HG03139 (cell line): ENCODE data around the gene BLOC1S1.

Experiments used
- ATAC-seq: cut with Tn5 transposase; IDR thresholded peaks from one replicate; pipeline ENCODE4 v1.9.1; 2021; ENCODE audit not compliant: unreplicated experiment

BLOC1S1 gene

GRCh38 chr12:55708695-55709233, 7.1 kb upstream of the BLOC1S1 start:
- no peak for ATAC-seq

- ATAC-seq, result no peak
These were observed 3.9 kb upstream of the BLOC1S1 start for GRCh38 chr12:55711786-55712553.

GRCh38 chr12:55712700-55713415, 3.0 kb upstream of the BLOC1S1 start:
- ATAC-seq, result no peak

GRCh38 chr12:55713721-55714120, 2.1 kb upstream of the BLOC1S1 start:
- ATAC-seq, result no peak

- ATAC-seq, result no peak
These were observed 579 bp upstream of the BLOC1S1 start for GRCh38 chr12:55715169-55715764.

GRCh38 chr12:55716582-55716957, 724 bp downstream of the BLOC1S1 start:
- ATAC-seq, result no peak

- no peak for ATAC-seq
These were observed 1.5 kb downstream of the BLOC1S1 start for GRCh38 chr12:55717011-55718007.

- no peak for ATAC-seq
These were observed 2.2 kb downstream of the BLOC1S1 start for GRCh38 chr12:55718015-55718414.

GRCh38 chr12:55718624-55719275, 2.9 kb downstream of the BLOC1S1 start:
- no peak for ATAC-seq

GRCh38 chr12:55719371-55719770, 3.5 kb downstream of the BLOC1S1 start:
- no peak for ATAC-seq

- no peak for ATAC-seq
These were observed 4.3 kb downstream of the BLOC1S1 start, which contains the start of gene RDH5 for GRCh38 chr12:55720071-55720564. Gene RDH5, plus strand, starts transcription at chr12:55720393. Its CDS starts 792 bp downstream, at chr12:55721185.

- ATAC-seq, result no peak
These were observed 5.1 kb downstream of the BLOC1S1 start for GRCh38 chr12:55720894-55721444.

GRCh38 chr12:55721601-55722213, 5.9 kb downstream of the BLOC1S1 start:
- ATAC-seq, result no peak

GRCh38 chr12:55722948-55723347, 7.1 kb downstream of the BLOC1S1 start:
- ATAC-seq, result no peak

GRCh38 chr12:55723516-55724225, 7.8 kb downstream of the BLOC1S1 start:
- no peak for ATAC-seq

- no peak for ATAC-seq
These were observed 8.5 kb downstream of the BLOC1S1 start for GRCh38 chr12:55724226-55724939.

GRCh38 chr12:55724940-55725309, 9.1 kb downstream of the BLOC1S1 start:
- ATAC-seq, result no peak

GRCh38 chr12:55725556-55725955, 9.7 kb downstream of the BLOC1S1 start:
- no peak for ATAC-seq
